VCaP (cell line): ENCODE measurements around the gene NLRP10.

Experiments
- H3K27ac ChIP-seq: fragments of 450-650 bp; 2 replicates; pipeline ENCODE4 v1.5.1; 2017
- TF ChIP-seq, protein P1 (sequence below): fragments of 450-650 bp; conservative IDR thresholded peaks from 2 replicates; pipeline ENCODE4 v1.5.1; 2017; ENCODE audit warnings: mild to moderate bottlenecking, moderate library complexity

Gene NLRP10

DNA sequence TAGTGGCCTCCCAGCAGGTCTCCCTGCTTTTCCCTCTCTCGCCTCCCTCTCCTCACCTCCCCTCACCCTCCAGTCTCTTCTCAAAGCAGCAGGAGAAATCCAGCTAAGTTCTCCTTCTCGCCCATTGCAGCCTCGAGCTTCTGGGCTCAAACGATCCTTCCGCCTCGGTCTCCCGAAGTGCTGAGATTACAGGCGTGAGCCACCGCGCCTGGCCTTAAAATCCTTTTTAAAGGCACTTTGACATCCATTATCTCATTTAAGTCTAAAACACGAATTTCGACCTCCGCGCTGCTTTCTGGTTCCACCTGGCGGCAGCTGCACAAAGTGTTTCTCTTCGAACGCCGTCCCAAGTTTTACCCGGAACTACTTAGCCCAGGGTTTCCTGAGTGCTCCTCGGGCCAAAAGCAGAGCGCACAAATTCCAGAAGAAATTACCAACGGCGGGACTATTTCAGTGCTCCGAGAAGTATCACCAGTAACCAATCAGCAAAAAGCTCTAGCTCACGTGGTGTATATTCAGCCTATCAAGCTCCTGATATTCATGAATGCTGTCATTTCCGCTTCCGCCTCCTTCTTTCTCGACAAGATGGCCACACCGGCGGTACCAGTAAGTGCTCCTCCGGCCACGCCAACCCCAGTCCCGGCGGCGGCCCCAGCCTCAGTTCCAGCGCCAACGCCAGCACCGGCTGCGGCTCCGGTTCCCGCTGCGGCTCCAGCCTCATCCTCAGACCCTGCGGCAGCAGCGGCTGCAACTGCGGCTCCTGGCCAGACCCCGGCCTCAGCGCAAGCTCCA lies 21.7 kb upstream of the NLRP10 start, which contains the start of gene EIF3F:
Gene EIF3F, plus strand, starts transcription at position 570 of the 792 bp plus-strand sequence. Its CDS starts 16 bp downstream, at position 586.
- H3K27ac ChIP-seq: peak within 1 kb of the TSS; percentile 66; the same call in 1 of the 2 replicates
- TF ChIP-seq, protein P1, sequence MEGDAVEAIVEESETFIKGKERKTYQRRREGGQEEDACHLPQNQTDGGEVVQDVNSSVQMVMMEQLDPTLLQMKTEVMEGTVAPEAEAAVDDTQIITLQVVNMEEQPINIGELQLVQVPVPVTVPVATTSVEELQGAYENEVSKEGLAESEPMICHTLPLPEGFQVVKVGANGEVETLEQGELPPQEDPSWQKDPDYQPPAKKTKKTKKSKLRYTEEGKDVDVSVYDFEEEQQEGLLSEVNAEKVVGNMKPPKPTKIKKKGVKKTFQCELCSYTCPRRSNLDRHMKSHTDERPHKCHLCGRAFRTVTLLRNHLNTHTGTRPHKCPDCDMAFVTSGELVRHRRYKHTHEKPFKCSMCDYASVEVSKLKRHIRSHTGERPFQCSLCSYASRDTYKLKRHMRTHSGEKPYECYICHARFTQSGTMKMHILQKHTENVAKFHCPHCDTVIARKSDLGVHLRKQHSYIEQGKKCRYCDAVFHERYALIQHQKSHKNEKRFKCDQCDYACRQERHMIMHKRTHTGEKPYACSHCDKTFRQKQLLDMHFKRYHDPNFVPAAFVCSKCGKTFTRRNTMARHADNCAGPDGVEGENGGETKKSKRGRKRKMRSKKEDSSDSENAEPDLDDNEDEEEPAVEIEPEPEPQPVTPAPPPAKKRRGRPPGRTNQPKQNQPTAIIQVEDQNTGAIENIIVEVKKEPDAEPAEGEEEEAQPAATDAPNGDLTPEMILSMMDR: peak; percentile 92

GRCh38 chr11:7983832-7984590 lies 18.8 kb upstream of the NLRP10 start:
- TF ChIP-seq, protein P1: no peak
- H3K27ac ChIP-seq: no peak overlapping the region

GRCh38 chr11:7982582-7983119 lies 17.4 kb upstream of the NLRP10 start:
- H3K27ac ChIP-seq: no peak overlapping the region
- TF ChIP-seq, protein P1: no peak

DNA sequence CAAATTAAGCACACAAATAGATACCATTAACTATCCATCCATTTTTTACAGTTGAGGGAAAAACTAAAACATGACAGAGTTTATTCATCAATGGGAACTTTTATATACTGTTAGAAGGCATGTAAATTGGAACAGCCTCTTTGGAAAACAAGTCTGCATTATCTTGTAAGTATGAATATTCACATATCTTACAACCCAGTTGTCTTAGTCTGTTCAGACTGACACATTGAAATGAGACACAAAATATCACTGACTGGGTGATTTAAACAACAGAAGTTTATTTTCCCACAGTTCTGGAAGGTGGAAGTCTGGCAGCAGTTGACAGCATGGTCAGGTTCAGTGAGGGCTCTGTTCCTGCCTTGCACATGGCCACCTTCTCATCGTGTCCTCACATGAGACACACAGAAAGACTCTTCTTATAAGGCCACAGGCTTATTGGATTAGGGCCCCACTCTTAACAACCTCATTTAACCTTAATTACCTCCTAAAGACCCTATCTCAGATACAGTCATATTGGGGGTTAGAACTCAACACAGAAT lies 16.4 kb upstream of the NLRP10 start:
- no peak overlapping the region for H3K27ac ChIP-seq
- TF ChIP-seq, protein P1: no peak

- H3K27ac ChIP-seq: no peak overlapping the region
- TF ChIP-seq, protein P1: no peak
Observed at GRCh38 chr11:7977232-7977917, 12.1 kb upstream of the NLRP10 start.

DNA sequence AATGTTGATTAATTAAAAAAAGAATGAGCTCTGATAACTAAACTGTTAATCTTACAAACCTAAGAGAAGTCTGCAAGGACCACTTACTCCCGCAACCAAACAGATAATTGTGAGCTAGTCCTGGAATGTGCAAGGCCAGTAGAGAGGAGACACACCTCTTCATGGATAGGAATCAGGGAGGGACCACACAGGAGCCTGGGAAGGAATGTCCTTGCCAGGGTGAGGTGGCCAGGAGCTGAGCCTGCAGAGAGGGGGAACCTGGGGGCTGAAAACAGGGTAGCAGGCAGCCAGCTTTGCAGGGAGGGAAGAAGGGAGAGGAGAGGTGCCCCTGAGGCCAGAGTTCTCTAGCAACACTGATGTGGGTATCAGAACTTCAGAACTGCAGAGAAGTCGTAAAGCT lies 9.4 kb upstream of the NLRP10 start:
- TF ChIP-seq, protein P1: no peak
- H3K27ac ChIP-seq: no peak overlapping the region
